CMK (cell line): ENCODE measurements around the gene FTSJ1.
A peak's percentile ranks its signal among the peaks of the same experiment; 100 is the strongest.
"Not testable (repeated sequence)": the region's sequence is repeated elsewhere in the genome, so short reads cannot be mapped to it uniquely, and the experiment has no call there.

Experiments used
- DNase-seq: peaks from one replicate; pipeline ENCODE4 v3.0.0-alpha.2; 2010; ENCODE audit warnings: low read depth

Gene FTSJ1, protein sequence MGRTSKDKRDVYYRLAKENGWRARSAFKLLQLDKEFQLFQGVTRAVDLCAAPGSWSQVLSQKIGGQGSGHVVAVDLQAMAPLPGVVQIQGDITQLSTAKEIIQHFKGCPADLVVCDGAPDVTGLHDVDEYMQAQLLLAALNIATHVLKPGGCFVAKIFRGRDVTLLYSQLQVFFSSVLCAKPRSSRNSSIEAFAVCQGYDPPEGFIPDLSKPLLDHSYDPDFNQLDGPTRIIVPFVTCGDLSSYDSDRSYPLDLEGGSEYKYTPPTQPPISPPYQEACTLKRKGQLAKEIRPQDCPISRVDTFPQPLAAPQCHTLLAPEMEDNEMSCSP

GRCh38 chrX:48475774-48476577 is at the start of gene FTSJ1:
FTSJ1 (plus strand) TSS chrX:48476199; CDS start chrX:48478048, 1,849 bp downstream.
- peak; percentile 93 for DNase-seq

- DNase-seq: not testable (repeated sequence)
Observed at GRCh38 chrX:48427027-48427716, 48.8 kb upstream of the FTSJ1 start.

DNA sequence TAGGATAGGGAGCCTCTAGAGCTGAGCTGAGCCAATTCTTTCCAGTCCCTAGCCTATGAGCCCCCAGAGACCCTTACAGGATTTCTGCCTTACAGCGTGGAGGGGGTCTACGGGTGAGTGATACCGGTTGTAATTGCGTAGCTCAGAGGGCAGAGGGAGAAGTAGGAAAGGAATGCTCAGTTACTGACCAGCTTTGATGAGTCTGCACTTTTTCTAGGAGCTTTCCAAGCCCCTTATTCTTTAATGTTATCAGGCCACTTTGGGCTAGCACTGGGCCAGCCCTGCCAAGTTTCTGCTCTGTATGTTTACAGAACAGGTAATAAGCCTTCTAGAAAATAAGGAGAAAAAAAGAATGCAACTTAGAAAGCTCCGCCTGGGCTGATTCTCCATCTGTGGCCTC is 46.4 kb upstream of the FTSJ1 start:
- not testable (repeated sequence) for DNase-seq

GRCh38 chrX:48430166-48430565 is 45.8 kb upstream of the FTSJ1 start:
- DNase-seq: not testable (repeated sequence)

DNA sequence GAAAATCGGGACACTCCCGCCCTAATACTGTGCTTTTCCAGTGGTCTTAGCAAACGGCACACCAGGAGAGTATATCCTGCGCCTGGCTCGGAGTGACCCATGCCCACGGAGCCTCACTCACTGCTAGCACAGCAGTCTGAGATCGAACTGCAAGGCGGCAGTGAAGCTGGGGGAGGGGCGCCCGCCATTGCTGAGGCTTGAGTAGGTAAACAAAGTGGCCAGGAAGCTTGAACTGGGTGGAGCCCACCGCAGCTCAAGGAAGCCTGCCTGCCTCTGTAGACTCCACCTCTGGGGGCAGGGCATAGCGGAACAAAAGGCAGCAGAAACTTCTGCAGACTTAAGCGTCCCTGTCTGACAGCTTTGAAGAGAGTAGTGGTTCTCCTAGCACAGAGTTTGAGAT is 42.3 kb upstream of the FTSJ1 start:
- not testable (repeated sequence) for DNase-seq

GRCh38 chrX:48447201-48447600 is 28.8 kb upstream of the FTSJ1 start:
- not testable (repeated sequence) for DNase-seq

- no peak for DNase-seq
Observed at GRCh38 chrX:48450076-48450475, 25.9 kb upstream of the FTSJ1 start.

DNA sequence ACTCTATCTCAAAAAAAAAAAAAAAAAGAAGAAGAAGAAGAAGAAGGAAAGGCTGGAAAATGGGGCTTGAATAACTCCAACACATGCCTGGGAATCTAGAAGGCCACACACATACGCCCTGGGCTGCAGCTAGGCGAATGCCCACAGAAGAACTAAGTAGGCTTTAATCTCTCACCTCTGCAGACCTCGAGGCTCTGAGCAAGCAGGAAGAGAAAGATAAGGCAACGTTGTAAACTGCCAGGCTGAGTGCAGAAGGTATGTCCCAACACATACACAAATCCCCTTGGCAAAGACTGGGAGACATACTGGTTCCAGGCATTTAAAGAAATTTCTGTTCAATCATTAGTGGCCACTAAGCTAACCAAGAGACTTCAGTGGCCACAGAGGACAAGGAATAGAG is 24.3 kb upstream of the FTSJ1 start:
- DNase-seq: no peak

GRCh38 chrX:48456628-48457331 is 19.2 kb upstream of the FTSJ1 start:
- no peak for DNase-seq

DNA sequence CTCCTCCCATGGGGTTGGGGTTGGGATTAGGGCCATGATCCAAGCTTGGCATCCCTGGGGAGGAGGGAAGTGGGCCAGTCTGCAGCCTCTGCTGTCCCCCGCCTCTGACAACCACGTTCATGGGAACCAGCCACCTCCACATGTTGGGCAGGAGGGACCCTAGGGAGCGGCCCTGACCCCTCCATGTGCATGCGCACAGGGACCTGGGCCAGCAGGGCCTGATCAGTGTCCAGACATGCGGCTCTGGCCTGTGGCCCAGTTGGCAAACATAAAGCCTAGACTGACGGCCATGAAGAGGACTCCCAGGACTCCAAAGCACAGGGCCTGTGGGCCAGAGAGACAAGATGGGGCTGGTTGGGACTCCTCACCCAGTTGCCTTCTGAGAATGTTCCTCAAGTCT is 17.3 kb upstream of the FTSJ1 start:
- DNase-seq: no peak

DNA sequence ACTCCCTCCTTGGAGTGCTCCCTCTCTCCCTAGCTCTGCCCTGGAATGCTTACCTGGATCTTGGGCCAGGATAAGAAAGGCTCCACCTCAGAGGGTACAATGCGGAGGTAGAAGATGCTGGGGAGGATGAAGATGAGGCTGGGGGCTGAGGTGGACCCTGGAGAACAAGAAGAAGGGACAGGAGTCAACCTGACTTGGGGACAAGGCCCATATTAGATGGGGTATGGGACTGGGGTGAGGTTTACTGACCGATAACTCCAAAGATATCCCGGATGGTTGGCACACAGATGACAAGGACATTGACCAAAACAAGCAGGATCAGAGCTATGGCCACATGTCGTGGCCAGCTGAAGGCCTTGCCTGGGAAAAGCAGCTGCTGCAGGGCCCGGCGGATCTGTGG is 16.5 kb upstream of the FTSJ1 start:
- no peak for DNase-seq

DNA sequence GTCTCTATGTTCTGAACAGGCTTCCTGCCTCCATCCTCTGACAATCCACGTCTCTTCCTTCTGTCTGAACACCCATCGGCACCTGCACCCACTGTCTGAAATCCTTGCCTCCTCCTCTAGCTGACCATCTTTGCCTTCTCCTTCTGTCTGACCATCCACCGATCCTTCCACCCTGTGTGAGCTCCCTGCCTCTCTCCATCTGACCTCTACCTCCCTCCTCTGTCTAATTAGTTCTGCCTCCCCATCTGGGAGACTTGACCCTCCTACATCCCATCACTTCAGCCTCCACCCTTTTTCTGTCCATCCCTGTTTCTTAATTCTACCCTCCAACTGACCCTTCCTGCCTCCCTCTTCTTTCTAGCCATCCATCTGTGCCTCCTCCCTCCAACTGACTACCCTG is 16.0 kb upstream of the FTSJ1 start:
- no peak for DNase-seq

- no peak for DNase-seq
Observed at GRCh38 chrX:48460606-48461005, 15.4 kb upstream of the FTSJ1 start.

DNA sequence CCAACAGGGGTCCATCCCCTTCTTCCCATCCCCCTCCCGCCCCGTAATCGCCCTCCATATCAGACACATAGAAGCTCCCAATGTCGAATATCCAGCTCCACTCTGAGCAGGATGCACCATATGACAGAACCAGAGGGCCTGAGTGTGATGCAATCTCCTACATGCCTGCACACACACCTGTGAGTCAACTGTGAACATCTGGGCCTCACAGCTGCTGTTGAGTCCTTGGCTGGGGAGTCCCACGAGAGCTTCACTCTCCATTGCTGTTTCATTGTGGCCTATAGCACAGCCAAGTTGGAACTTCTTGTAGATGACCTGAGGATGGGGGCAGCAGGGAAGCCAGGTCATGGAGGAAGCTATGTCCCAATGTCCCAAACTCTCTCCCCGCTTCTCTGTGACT is 14.2 kb upstream of the FTSJ1 start:
- no peak for DNase-seq

DNA sequence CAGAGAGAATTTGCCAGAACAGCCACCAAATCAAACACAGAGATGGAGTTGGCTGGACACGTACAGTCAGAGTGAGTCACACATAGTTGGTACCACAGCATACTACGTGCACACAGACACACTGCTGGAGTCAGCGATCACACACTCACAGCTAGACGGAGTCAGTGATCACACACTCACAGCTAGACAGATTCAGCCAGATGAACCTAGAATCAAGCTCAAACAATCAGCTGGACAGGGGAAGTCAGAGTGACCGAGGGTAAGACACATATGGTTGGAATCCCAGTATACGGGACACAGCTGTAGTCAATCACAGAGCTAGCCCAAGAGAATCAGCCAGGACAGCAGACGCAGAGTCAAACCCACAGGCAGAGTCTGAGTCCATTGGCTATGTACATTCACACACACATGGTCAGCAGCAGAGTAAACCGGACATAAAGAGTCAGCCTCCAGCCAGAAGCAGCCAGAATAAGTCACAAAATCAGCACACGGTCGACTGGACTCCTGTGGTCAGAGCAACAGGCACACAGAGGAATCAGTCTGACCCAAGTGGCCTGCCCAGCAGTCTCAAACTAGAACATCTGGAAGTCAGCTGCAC is 10.6 kb upstream of the FTSJ1 start:
- DNase-seq: no peak

DNA sequence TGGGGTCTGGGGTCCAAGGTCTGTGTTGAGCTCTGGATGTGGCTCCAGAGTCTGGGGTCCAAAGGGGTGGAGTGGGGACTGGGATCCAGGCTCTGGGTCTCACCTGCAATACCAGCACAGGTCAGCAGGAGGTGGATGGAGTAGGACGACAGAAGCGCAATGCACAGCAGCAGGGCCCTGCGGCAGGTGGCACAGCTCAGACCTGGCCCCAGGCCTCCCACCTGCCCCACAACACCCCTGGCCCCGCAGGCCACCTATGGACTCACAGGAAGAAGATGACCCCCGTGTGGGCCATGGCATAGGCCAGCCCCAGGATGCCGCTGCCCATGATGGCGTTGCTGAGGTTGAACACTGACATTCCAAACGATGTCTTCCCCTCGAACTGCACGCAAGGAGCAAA is 9.3 kb upstream of the FTSJ1 start:
- DNase-seq: no peak

DNA sequence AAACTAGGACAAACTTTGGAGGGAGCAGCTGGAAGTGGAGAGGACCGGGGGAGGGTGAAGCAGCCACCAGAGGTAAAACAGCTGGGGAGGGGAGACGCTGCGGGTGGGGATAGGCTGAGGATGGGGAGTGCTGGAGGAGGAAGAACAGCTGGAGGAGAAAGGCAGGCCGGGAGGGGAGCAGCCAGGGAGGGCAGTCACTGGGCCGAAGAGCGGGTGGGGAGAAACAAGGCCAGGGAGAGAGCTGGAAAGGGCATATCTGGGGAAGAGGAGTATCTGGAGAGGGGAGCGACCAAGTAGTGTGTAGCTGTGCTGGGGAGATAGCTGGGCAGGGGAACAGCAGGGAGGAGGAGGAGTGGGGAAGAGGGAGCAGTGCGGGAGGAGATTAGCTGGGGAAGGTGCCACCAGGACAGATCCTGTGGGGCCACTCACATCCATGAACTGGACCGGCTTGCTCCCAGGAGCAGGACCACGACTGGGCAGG is 8.7 kb upstream of the FTSJ1 start:
- DNase-seq: no peak

DNA sequence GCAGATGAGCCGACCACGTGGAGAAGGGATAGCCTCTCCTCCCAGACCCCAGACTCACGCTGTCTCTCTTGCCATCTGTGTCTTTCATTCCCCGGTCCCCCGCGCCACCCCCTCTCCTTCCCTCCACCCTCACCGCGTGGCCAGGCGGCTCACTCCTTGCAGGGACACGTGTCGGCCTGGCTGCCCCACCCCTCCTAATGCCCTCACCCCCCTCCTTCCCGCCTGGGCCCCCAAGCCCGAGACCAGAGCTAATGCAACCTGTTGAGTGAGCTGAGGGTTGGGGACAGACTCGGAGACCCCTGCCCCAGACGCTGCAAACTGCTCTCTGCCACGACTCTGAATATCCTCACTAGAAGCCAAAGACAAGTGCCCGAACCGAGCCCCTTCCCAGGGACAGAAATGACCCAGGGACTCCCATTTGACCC is 7.7 kb upstream of the FTSJ1 start:
- no peak for DNase-seq

GRCh38 chrX:48468693-48469691 is 7.0 kb upstream of the FTSJ1 start:
- DNase-seq: no peak

GRCh38 chrX:48470110-48470832 is 5.7 kb upstream of the FTSJ1 start, which contains the start of gene SLC38A5:
SLC38A5 (minus strand) TSS chrX:48470260; CDS start chrX:48467924, 2,336 bp downstream.
- no peak for DNase-seq
